HCT116 (cell line): ENCODE results near the gene CENPB. TPM values are rescaled to one million over a fixed set of nuclear protein-coding genes. Genes with fewer than 3 reads are reported as not detected.

ENCODE experiments used
- ATAC-seq: fragments of 200-7000 bp; cut with Tn5 transposase; 2 replicates; pipeline ENCODE4 v1.9.1; 2020; ENCODE audit warnings: mild to moderate bottlenecking, moderate library complexity
- BruUV-seq: library from RNA; stranded (reverse); fragments of 400-500 nt; replicated peaks from 2 replicates; lab custom pipeline; 2021; lab: Mats Ljungman, UMichigan
- CTCF ChIA-PET: fragments of 300-600 bp; sonication (Branson Sonifier 250); formaldehyde crosslinking; loops from one replicate; lab custom pipeline; 2021; ENCODE audit warnings: antibody characterized with exemption; lab: Charles Lee
- POLR2A ChIA-PET: fragments of 300-600, 350-600 bp; sonication (Branson Sonifier 250); formaldehyde crosslinking; loops from one replicate; lab custom pipeline; 2021; ENCODE audit warnings: antibody characterized with exemption; lab: Charles Lee
- RAD21 ChIA-PET, 2 experiments: fragments of 300-600 bp; sonication (Branson Sonifier 250); formaldehyde crosslinking; loops; one replicate each; lab custom pipeline; 2023; ENCODE audit warnings: low total read pairs in 2 of 2; ENCODE audit not compliant: uncharacterized antibody in 2 of 2, unreplicated experiment in 2 of 2, low non-redundant PET in 1 of 2; lab: Charles Lee
- DNase-seq: peaks from one replicate; pipeline ENCODE4 v3.0.0-alpha.2; 2010; ENCODE audit warnings: low read depth, low spot score
- H2AFZ ChIP-seq: fragments of 200-600 bp; shearing (Covaris generic), sonication (generic); 2 replicates; pipeline ENCODE4 v1.6.1; 2017; ENCODE audit warnings: low read depth, mixed run types, mixed read lengths, antibody characterized with exemption, low read length; ENCODE audit not compliant: poor library complexity, severe bottlenecking
- H3K27ac ChIP-seq: 2 replicates; pipeline ENCODE4 v1.5.1; 2012; ENCODE audit warnings: low read depth, low read length
- H3K27me3 ChIP-seq: fragments of 200-600 bp; sonication (generic); 2 replicates; pipeline ENCODE4 v1.6.1; 2016; ENCODE audit warnings: mixed run types, low read length, mixed read lengths; ENCODE audit not compliant: insufficient read depth
- H3K36me3 ChIP-seq, 2 experiments: fragments of 200-500 bp in 1 of 2; fragments of 200-600 bp in 1 of 2; sonication (Bioruptor generic) in 1 of 2; sonication (generic) in 1 of 2; 2 replicates each; pipeline versions ENCODE4 v1.5.1 to v1.6.1; 2014 to 2016; ENCODE audit warnings: low read length in 2 of 2, inconsistent platforms in 1 of 2, mixed read lengths in 1 of 2, mixed run types in 1 of 2; ENCODE audit not compliant: insufficient read depth in 2 of 2, control insufficient read depth in 1 of 2
- H3K4me1 ChIP-seq, 2 experiments: fragments of 200-600 bp in 1 of 2; sonication (generic) in 1 of 2; 2 replicates each; pipeline versions ENCODE4 v1.5.1 to v1.6.1; 2012 to 2017; ENCODE audit warnings: low read length in 2 of 2, inconsistent platforms in 1 of 2, mild to moderate bottlenecking in 1 of 2, mixed read lengths in 1 of 2, mixed run types in 1 of 2, moderate library complexity in 1 of 2; ENCODE audit not compliant: insufficient read depth in 2 of 2, control insufficient read depth in 1 of 2
- H3K4me2 ChIP-seq: fragments of 200-600 bp; sonication (generic); 2 replicates; pipeline ENCODE4 v1.6.1; 2017; ENCODE audit warnings: mixed run types, low read length, mixed read lengths
- H3K4me3 ChIP-seq, 2 experiments: fragments of 200-600 bp in 1 of 2; sonication (generic) in 1 of 2; replicated peaks in 1 of 2; 2 replicates each; pipeline ENCODE4 v1.5.1; 2011 to 2016; ENCODE audit warnings: low read length in 2 of 2, control low read depth in 1 of 2, low read depth in 1 of 2, mild to moderate bottlenecking in 1 of 2, mixed read lengths in 1 of 2, mixed run types in 1 of 2
- H3K79me2 ChIP-seq: fragments of 200-600 bp; sonication (generic); 2 replicates; pipeline ENCODE4 v1.6.1; 2017; ENCODE audit warnings: mild to moderate bottlenecking, mixed run types, low read length, moderate library complexity, mixed read lengths; ENCODE audit not compliant: insufficient read depth
- H3K9ac ChIP-seq: fragments of 200-600 bp; sonication (generic); 2 replicates; pipeline ENCODE4 v1.6.1; 2016; ENCODE audit warnings: low read length, mixed read lengths
- H3K9me2 ChIP-seq: fragments of 200-600 bp; sonication (generic), shearing (Covaris generic); 2 replicates; pipeline ENCODE4 v1.6.1; 2017; ENCODE audit warnings: mixed run types, mild to moderate bottlenecking, moderate library complexity; ENCODE audit not compliant: insufficient read depth
- H3K9me3 ChIP-seq, 2 experiments: fragments of 200-500 bp in 1 of 2; fragments of 200-600 bp in 1 of 2; sonication (Bioruptor generic) in 1 of 2; sonication (generic) in 1 of 2; 2 replicates each; pipeline ENCODE4 v1.6.1; 2014 to 2017; ENCODE audit warnings: low read length in 2 of 2, mixed read lengths in 2 of 2, inconsistent platforms in 1 of 2, low read depth in 1 of 2, mild to moderate bottlenecking in 1 of 2, mixed run types in 1 of 2, moderate library complexity in 1 of 2; ENCODE audit not compliant: control insufficient read depth in 1 of 2, insufficient read depth in 1 of 2
- H4K20me1 ChIP-seq: fragments of 200-600 bp; sonication (generic), shearing (Covaris generic); 2 replicates; pipeline ENCODE4 v1.6.1; 2017; ENCODE audit warnings: mixed run types, mild to moderate bottlenecking, moderate library complexity; ENCODE audit not compliant: insufficient read depth
- CBX3 ChIP-seq: IDR thresholded peaks from 2 replicates; pipeline ENCODE4 v1.6.1; 2012; ENCODE audit warnings: low read depth
- CEBPB ChIP-seq: IDR thresholded peaks from 2 replicates; pipeline ENCODE4 v1.6.1; 2012; ENCODE audit warnings: low read depth
- EGR1 ChIP-seq: IDR thresholded peaks from 2 replicates; pipeline ENCODE4 v1.6.1; 2012; ENCODE audit warnings: low read depth
- ELF1 ChIP-seq: IDR thresholded peaks from 2 replicates; pipeline ENCODE4 v1.6.1; 2012; ENCODE audit warnings: low read depth, borderline replicate concordance
- EZH2phosphoT487 ChIP-seq: fragments of 200-600 bp; IDR thresholded peaks from 2 replicates; pipeline ENCODE4 v1.6.1; 2018; ENCODE audit warnings: antibody characterized with exemption, borderline replicate concordance
- JUND ChIP-seq: IDR thresholded peaks from 2 replicates; pipeline ENCODE4 v1.6.1; 2012
- POLR2A ChIP-seq: IDR thresholded peaks from 2 replicates; pipeline ENCODE4 v1.7.0; 2011; ENCODE audit warnings: borderline replicate concordance; ENCODE audit not compliant: insufficient read depth, insufficient read length; ENCODE audit errors: extremely low read depth
- REST ChIP-seq: IDR thresholded peaks from 2 replicates; pipeline ENCODE4 v1.6.1; 2012; ENCODE audit warnings: low read depth
- SIN3A ChIP-seq: IDR thresholded peaks from 2 replicates; pipeline ENCODE4 v1.6.1; 2012; ENCODE audit warnings: low read depth
- SP1 ChIP-seq: IDR thresholded peaks from 2 replicates; pipeline ENCODE4 v1.6.1; 2012; ENCODE audit warnings: low read depth
- SRF ChIP-seq: IDR thresholded peaks from 2 replicates; pipeline ENCODE4 v1.6.1; 2012; ENCODE audit warnings: low read depth
- TCF7L2 ChIP-seq: IDR thresholded peaks from 2 replicates; pipeline ENCODE4 v1.7.0; 2011; ENCODE audit warnings: borderline replicate concordance, inconsistent platforms; ENCODE audit not compliant: insufficient read depth, insufficient read length; ENCODE audit errors: extremely low read depth
- YY1 ChIP-seq: IDR thresholded peaks from 2 replicates; pipeline ENCODE4 v1.6.1; 2011; ENCODE audit warnings: low read length, low read depth, moderate library complexity, mild to moderate bottlenecking; ENCODE audit not compliant: insufficient replicate concordance; ENCODE audit errors: extremely low read depth
- ZFX ChIP-seq: fragments of 450-650 bp; IDR thresholded peaks from 2 replicates; pipeline ENCODE4 v1.6.1; 2017
- ZNF274 ChIP-seq: fragments of 200-500 bp; sonication (Bioruptor generic); IDR thresholded peaks from 2 replicates; pipeline ENCODE4 v1.6.1; 2014; ENCODE audit warnings: mild to moderate bottlenecking, low read depth, low read length, inconsistent platforms
- intact Hi-C: fragments of 100-400 bp; cut with micrococcal nuclease; formaldehyde crosslinking; loops from 2 replicates; pipeline ENCODE4 v1.10.0; 2022
- total RNA-seq: library from RNA; stranded (reverse); gene quantifications from one replicate; pipeline ENCODE4 v1.2.1, GENCODE V29; 2021; ENCODE audit not compliant: unreplicated experiment
- TF ChIP-seq, protein P1 (sequence below): IDR thresholded peaks from 2 replicates; pipeline ENCODE4 v1.6.1; 2012
- TF ChIP-seq, protein P2 (sequence below): IDR thresholded peaks from 2 replicates; pipeline ENCODE4 v1.6.1; 2011; ENCODE audit warnings: mild to moderate bottlenecking, low read length, moderate library complexity; ENCODE audit not compliant: insufficient replicate concordance; ENCODE audit errors: extremely low read depth

Gene CENPB
- total RNA-seq, 1 experiment from 2014 or later: 67.2 TPM

DNA sequence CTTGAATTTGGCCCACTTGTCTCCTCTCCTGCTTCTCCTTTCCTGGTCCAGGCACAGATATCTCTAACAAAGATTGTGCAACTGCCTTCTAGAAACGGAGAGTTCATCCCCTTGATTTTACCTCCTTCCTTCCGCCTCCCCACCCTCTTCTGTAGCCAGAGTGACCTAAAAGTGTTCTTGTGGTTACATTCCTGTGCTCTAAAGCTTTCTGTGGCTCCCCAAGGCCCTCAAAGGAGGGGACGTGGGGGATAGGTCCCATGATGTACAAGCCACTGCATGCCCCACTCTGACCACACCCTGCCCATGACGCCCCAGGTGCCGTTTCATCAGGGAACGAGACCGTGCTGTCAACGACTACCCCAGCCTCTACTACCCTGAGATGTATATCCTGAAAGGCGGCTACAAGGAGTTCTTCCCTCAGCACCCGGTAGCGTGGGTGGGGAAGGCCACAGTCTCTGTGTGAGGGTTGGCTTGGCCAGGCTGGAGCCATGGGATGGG, 17.8 kb upstream of the CENPB start:
- no peak overlapping the region for H3K9ac ChIP-seq
- no peak overlapping the region for H3K4me3 ChIP-seq
- TF ChIP-seq CBX3: no peak
- TF ChIP-seq ELF1: no peak
- TF ChIP-seq CEBPB: no peak
- TF ChIP-seq POLR2A: no peak
- TF ChIP-seq SP1: no peak
- TF ChIP-seq EGR1: no peak
- no peak for TF ChIP-seq TCF7L2
- TF ChIP-seq SIN3A: no peak
- no peaks in the 10 kb centered on the region for H4K20me1 ChIP-seq
- no peak for DNase-seq
- no peak for ATAC-seq
- intact Hi-C loops: no loop called here
- RAD21 ChIA-PET: no interaction called here
- no peaks in the 10 kb centered on the region for H3K27me3 ChIP-seq
- H3K79me2 ChIP-seq: peaks cover 38% of the 10 kb centered on the region
- peaks cover 49 to 79% of the 10 kb centered on the region in 2 experiments for H3K4me1 ChIP-seq
- H3K36me3 ChIP-seq: peaks cover 23 to 61% of the 10 kb centered on the region in 2 experiments
- CTCF ChIA-PET: interaction anchor here (1.6 kb wide), 1 partner anchor 8 kb away, joined by 5 read pairs; the partner anchor contains the start of gene CDC25B
- BruUV-seq: no TSS peak
- H3K9me2 ChIP-seq: no peaks in the 10 kb centered on the region
- no peak overlapping the region for H2AFZ ChIP-seq
- POLR2A ChIA-PET: interaction anchor here (0.6 kb wide), 1 partner anchor 10 kb away, joined by 3 read pairs; no protein-coding TSS in a partner anchor
- no peak overlapping the region for H3K4me2 ChIP-seq
- H3K27ac ChIP-seq: peak overlapping the region; percentile 100
- H3K9me3 ChIP-seq: no peaks in the 10 kb centered on the region

GRCh38 chr20:3803854-3804253, 17.3 kb upstream of the CENPB start:
- H3K9me2 ChIP-seq: no peaks in the 10 kb centered on the region
- ATAC-seq (no peak), DNase-seq (no peak)
- H3K36me3 ChIP-seq: peaks cover 25 to 65% of the 10 kb centered on the region in 2 experiments
- H2AFZ ChIP-seq: no peak overlapping the region
- BruUV-seq: no TSS peak
- H3K4me1 ChIP-seq: peaks cover 54 to 84% of the 10 kb centered on the region in 2 experiments
- intact Hi-C loops: no loop called here
- no peak overlapping the region for H3K4me3 ChIP-seq
- TF ChIP-seq EZH2phosphoT487: no peak
- TF ChIP-seq, protein P1, sequence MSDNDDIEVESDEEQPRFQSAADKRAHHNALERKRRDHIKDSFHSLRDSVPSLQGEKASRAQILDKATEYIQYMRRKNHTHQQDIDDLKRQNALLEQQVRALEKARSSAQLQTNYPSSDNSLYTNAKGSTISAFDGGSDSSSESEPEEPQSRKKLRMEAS: no peak
- no peak for TF ChIP-seq CEBPB
- TF ChIP-seq YY1: no peak
- no peak for TF ChIP-seq ZFX
- no peak for TF ChIP-seq SRF
- TF ChIP-seq ZNF274: no peak
- TF ChIP-seq REST: no peak
- no peak for TF ChIP-seq CBX3
- TF ChIP-seq, protein P2, sequence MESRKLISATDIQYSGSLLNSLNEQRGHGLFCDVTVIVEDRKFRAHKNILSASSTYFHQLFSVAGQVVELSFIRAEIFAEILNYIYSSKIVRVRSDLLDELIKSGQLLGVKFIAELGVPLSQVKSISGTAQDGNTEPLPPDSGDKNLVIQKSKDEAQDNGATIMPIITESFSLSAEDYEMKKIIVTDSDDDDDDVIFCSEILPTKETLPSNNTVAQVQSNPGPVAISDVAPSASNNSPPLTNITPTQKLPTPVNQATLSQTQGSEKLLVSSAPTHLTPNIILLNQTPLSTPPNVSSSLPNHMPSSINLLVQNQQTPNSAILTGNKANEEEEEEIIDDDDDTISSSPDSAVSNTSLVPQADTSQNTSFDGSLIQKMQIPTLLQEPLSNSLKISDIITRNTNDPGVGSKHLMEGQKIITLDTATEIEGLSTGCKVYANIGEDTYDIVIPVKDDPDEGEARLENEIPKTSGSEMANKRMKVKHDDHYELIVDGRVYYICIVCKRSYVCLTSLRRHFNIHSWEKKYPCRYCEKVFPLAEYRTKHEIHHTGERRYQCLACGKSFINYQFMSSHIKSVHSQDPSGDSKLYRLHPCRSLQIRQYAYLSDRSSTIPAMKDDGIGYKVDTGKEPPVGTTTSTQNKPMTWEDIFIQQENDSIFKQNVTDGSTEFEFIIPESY: no peak
- no peak for TF ChIP-seq JUND
- H4K20me1 ChIP-seq: no peaks in the 10 kb centered on the region
- POLR2A ChIA-PET: interaction anchor here (0.6 kb wide), 1 partner anchor 10 kb away, joined by 3 read pairs; no protein-coding TSS in a partner anchor
- H3K9ac ChIP-seq: no peak overlapping the region
- H3K27ac ChIP-seq: peak overlapping the region; percentile 100
- H3K9me3 ChIP-seq: no peaks in the 10 kb centered on the region
- no peak overlapping the region for H3K4me2 ChIP-seq
- H3K79me2 ChIP-seq: peaks cover 42% of the 10 kb centered on the region
- H3K27me3 ChIP-seq: no peaks in the 10 kb centered on the region
- RAD21 ChIA-PET: no interaction called here
- CTCF ChIA-PET: no interaction called here
